Measurements from ENCODE around the gene NIPAL4.

GRCh38 chr5:157521704-157522029 lies 61.7 kb downstream of the NIPAL4 start:
- TF ChIP-seq CTCF (tag by site-specific recombination; IDR thresholded peaks at IDR 0.05) (no peak), ATF2 (tag by site-specific recombination; IDR thresholded peaks at IDR 0.05; ENCODE audit: low read depth) (no peak), YY1 (tag by site-specific recombination; IDR thresholded peaks at IDR 0.05) (no peak), HOXA7 (CRISPR knock-in tag; IDR thresholded peaks at IDR 0.05; ENCODE audit: borderline replicate concordance) (no peak), ZNF121 (tag by site-specific recombination; IDR thresholded peaks at IDR 0.05) (no peak), ZNF488 (tag by site-specific recombination; IDR thresholded peaks at IDR 0.05) (no peak), TSHZ1 (tag by site-specific recombination; IDR thresholded peaks at IDR 0.05; ENCODE audit: borderline replicate concordance) (no peak), ZNF18 (tag by site-specific recombination; IDR thresholded peaks at IDR 0.05) (no peak), ZNF37A (tag by site-specific recombination; IDR thresholded peaks at IDR 0.05) (no peak)
